Measurements from ENCODE around the gene OXT.

DNA sequence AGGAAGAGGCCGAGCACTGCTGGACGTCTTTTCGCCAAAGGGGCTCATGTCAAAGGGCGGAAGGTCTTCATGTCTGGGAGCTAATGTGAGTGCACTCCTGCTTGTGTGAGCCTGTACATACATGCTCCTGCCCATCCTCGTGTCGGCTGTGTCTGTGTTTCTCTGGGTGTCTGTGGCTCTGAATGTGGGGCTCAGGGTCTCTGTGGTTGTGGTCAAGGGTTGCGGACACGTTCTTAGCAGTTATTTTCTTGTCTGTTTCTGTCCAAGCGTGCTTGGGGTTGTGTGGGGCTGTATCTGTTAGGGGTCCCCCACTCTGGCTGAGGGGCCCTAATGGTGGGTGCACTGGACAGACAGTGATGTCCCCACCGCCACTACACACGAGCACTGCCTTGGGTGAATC, 10.2 kb downstream of the OXT start:
- TF ChIP-seq, protein P1, sequence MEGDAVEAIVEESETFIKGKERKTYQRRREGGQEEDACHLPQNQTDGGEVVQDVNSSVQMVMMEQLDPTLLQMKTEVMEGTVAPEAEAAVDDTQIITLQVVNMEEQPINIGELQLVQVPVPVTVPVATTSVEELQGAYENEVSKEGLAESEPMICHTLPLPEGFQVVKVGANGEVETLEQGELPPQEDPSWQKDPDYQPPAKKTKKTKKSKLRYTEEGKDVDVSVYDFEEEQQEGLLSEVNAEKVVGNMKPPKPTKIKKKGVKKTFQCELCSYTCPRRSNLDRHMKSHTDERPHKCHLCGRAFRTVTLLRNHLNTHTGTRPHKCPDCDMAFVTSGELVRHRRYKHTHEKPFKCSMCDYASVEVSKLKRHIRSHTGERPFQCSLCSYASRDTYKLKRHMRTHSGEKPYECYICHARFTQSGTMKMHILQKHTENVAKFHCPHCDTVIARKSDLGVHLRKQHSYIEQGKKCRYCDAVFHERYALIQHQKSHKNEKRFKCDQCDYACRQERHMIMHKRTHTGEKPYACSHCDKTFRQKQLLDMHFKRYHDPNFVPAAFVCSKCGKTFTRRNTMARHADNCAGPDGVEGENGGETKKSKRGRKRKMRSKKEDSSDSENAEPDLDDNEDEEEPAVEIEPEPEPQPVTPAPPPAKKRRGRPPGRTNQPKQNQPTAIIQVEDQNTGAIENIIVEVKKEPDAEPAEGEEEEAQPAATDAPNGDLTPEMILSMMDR (IDR thresholded peaks at IDR 0.05) = no peak
- no peak for TF ChIP-seq POLR2A (IDR thresholded peaks at IDR 0.05)

All from lower leg skin (tissue), 3 donors.